Kidney (tissue), 14 donors: Measurements from ENCODE around the gene XPNPEP2. TPM values are rescaled to one million over a fixed set of nuclear protein-coding genes. Genes with fewer than 3 reads are reported as not detected.

Experiments
- DNase-seq, 5 donors: peaks; one replicate each; pipeline ENCODE4 v3.0.0-alpha.2; 2013 to 2020
- FAIRE-seq: peaks from 2 replicates; lab custom pipeline; 2012; peaks lifted over from hg19 to GRCh38; lab: Jason Lieb, UNC
- H3K27ac ChIP-seq, 2 donors: one replicate each; pipeline ENCODE4 v1.7.0; 2013; ENCODE audit warnings: low read depth in 2 of 2, low read length in 2 of 2, inconsistent platforms in 1 of 2
- H3K27me3 ChIP-seq: one replicate; pipeline ENCODE4 v1.7.1; 2013; ENCODE audit warnings: low read length, inconsistent platforms; ENCODE audit not compliant: control insufficient read depth, insufficient read depth
- H3K36me3 ChIP-seq, 3 donors: one replicate each; pipeline versions ENCODE4 v1.7.0 to v1.7.1; 2013; ENCODE audit warnings: low read length in 3 of 3, control low read depth in 1 of 3, inconsistent platforms in 1 of 3; ENCODE audit not compliant: insufficient read depth in 3 of 3, control insufficient read depth in 2 of 3
- H3K4me1 ChIP-seq, 3 donors: one replicate each; pipeline versions ENCODE4 v1.7.0 to v1.7.1; 2013; ENCODE audit warnings: low read length in 3 of 3, inconsistent platforms in 1 of 3, low read depth in 1 of 3; ENCODE audit not compliant: control insufficient read depth in 2 of 3, insufficient read depth in 2 of 3
- H3K4me3 ChIP-seq, 3 donors: one replicate each; pipeline versions ENCODE4 v1.7.0 to v1.8.1; 2013; ENCODE audit warnings: low read length in 3 of 3, control low read depth in 1 of 3, inconsistent platforms in 1 of 3
- H3K9ac ChIP-seq, 3 donors: one replicate each; pipeline versions ENCODE4 v1.7.0 to v1.7.1; 2013; ENCODE audit warnings: low read length in 3 of 3, control low read depth in 1 of 3, inconsistent platforms in 1 of 3
- H3K9me3 ChIP-seq, 3 donors: one replicate each; pipeline versions ENCODE4 v1.7.0 to v1.7.1; 2013; ENCODE audit warnings: low read length in 3 of 3, control low read depth in 1 of 3, inconsistent platforms in 1 of 3; ENCODE audit not compliant: control insufficient read depth in 2 of 3, insufficient read depth in 1 of 3
- CTCF ChIP-seq: IDR thresholded peaks from 3 replicates; pipeline ENCODE4 v1.5.1; 2012; ENCODE audit warnings: mild to moderate bottlenecking, moderate library complexity, borderline replicate concordance; ENCODE audit not compliant: insufficient read depth; ENCODE audit errors: extremely low read depth
- intact Hi-C: fragments of 100-400 bp; cut with DNase I; formaldehyde crosslinking; loops from one replicate; pipeline ENCODE4 v1.11.1; 2022
- polyA plus RNA-seq: library from polyadenylated mRNA; stranded (reverse); fragments of 350-450 nt; fragmentation: Illumina TruSeq; extraction: RNeasy Lipid Tissue Mini Kit (QIAGEN cat#74804); gene quantifications from one replicate; pipeline ENCODE4 v1.2.3, GENCODE V29; 2014; ENCODE audit warnings: low read depth, low replicate concordance; ENCODE audit not compliant: insufficient read depth
- total RNA-seq: library from RNA; stranded (reverse); fragmentation: NEBNext Ultra II Directional; extraction: Animal tissue kit (Norgen Biotek cat#: 25700); gene quantifications from one replicate; pipeline ENCODE4 v1.2.1, GENCODE V29; 2021
- donor health status: control.
- donor health status: control.
- donor health status: control.
- donor health status: control.
- donor health status: control.
- donor health status: DM: yes; HTN: yes; CAD: no.
- donor health status: Normal renal cell carcinoma (clear cell type).

The XPNPEP2 gene
- total and polyA plus RNA-seq, 2 donors from 2014 or later, result 2.0 to 78.6 TPM

GRCh38 chrX:129818123-129818522, 79.3 kb downstream of the XPNPEP2 start:
- no peaks in the 10 kb centered on the region for H3K27me3 ChIP-seq
- H3K9me3 ChIP-seq, result no peaks in the 10 kb centered on the region

More at GRCh38 chrX:129818123-129818522, 79.3 kb downstream of the XPNPEP2 start:
- H3K36me3 ChIP-seq, result peaks cover 0 to 14% (median 2%) of the 10 kb centered on the region in 3 donors
- H3K4me3 ChIP-seq, result no peak overlapping the region
- H3K27ac ChIP-seq, result no peak overlapping the region
- no peak for TF ChIP-seq CTCF
- H3K4me1 ChIP-seq, result no peaks in the 10 kb centered on the region
- H3K9ac ChIP-seq, result no peak overlapping the region
- DNase-seq, result no peak
- intact Hi-C loops, result no loop called here
- no peak for FAIRE-seq

Other genes starting within 250 kb of the XPNPEP2 start
- 34.7 TPM for gene SMARCA1, start 215.5 kb upstream of the XPNPEP2 start, total RNA-seq
- gene SMARCA1, start 215.5 kb upstream of the XPNPEP2 start, polyA plus RNA-seq, result 20.0 TPM
- 20.0 TPM for gene OCRL, start 198.7 kb upstream of the XPNPEP2 start, total RNA-seq
- gene OCRL, start 198.7 kb upstream of the XPNPEP2 start, polyA plus RNA-seq, result 9.4 TPM
- gene APLN, start 84.0 kb upstream of the XPNPEP2 start, total RNA-seq, result 0.31 TPM
- 9.9 TPM for gene APLN, start 84.0 kb upstream of the XPNPEP2 start, polyA plus RNA-seq
- gene SASH3, start 41.0 kb downstream of the XPNPEP2 start, total RNA-seq, result 18.3 TPM
- 1.9 TPM for gene SASH3, start 41.0 kb downstream of the XPNPEP2 start, polyA plus RNA-seq
- 31.4 TPM for gene ZDHHC9, start 104.9 kb downstream of the XPNPEP2 start, total RNA-seq
- gene ZDHHC9, start 104.9 kb downstream of the XPNPEP2 start, polyA plus RNA-seq, result 24.5 TPM
- gene UTP14A, start 167.2 kb downstream of the XPNPEP2 start, total RNA-seq, result 15.3 TPM
- 7.7 TPM for gene UTP14A, start 167.2 kb downstream of the XPNPEP2 start, polyA plus RNA-seq
- 14.1 TPM for gene BCORL1, start 243.7 kb downstream of the XPNPEP2 start, total RNA-seq
- gene BCORL1, start 243.7 kb downstream of the XPNPEP2 start, polyA plus RNA-seq, result 3.9 TPM